ENCODE data around the gene CDH13. TPM values are rescaled to one million over a fixed set of nuclear protein-coding genes. Genes with fewer than 3 reads are reported as not detected.

The CDH13 gene
- total and polyA plus RNA-seq, 2 experiments from 2014 or later = 1.6 to 4.4 TPM

- H3K27me3 ChIP-seq (ENCODE audit: insufficient read depth) = no peaks in the 10 kb centered on the region
- no peaks in the 10 kb centered on the region; the same call in 1 of the 2 replicates for H4K20me1 ChIP-seq (replicated peaks; ENCODE audit: insufficient read depth)
- H3K36me3 ChIP-seq (ENCODE audit: insufficient read depth) = no peaks in the 10 kb centered on the region
- peaks cover 2% of the 10 kb centered on the region for H3K27me3 Mint-ChIP-seq (ENCODE audit: insufficient read depth, low read depth, poor library complexity)
- no peak overlapping the region for H2AFZ ChIP-seq
- ATAC-seq = no peak
- peaks cover 11% of the 10 kb centered on the region; the same call in 2 of the 3 replicates for H3K4me1 Mint-ChIP-seq
- no peak overlapping the region for H3K4me3 Mint-ChIP-seq
- no peak for DNase-seq (ENCODE audit: low spot score)
- H3F3A ChIP-seq (replicated peaks; ENCODE audit: low read depth) = no peaks in the 10 kb centered on the region
- H3K79me2 ChIP-seq (replicated peaks; ENCODE audit: insufficient read depth) = no peaks in the 10 kb centered on the region
- H3K9me2 ChIP-seq (ENCODE audit: insufficient read depth) = no peaks in the 10 kb centered on the region; the same call in 1 of the 2 replicates
- H3K4me2 ChIP-seq = no peak overlapping the region
- H3K4me1 ChIP-seq (ENCODE audit: insufficient read depth) = 0 out of 2 replicates have a peak, but pooled peaks cover 6% of the 10 kb centered on the region
- no peak overlapping the region for H3K4me3 ChIP-seq
- no peak overlapping the region for H3K27ac ChIP-seq (ENCODE audit: low read depth)
- no peaks in the 10 kb centered on the region; the same call in 2 of the 3 replicates for H3K36me3 Mint-ChIP-seq (ENCODE audit: low read depth)
- TF ChIP-seq JUNB (IDR thresholded peaks at IDR 0.05; ENCODE audit: unreplicated experiment) (no peak), EZH2 (IDR thresholded peaks at IDR 0.05; ENCODE audit: low read depth, unreplicated experiment) (no peak), POLR2AphosphoS5 (IDR thresholded peaks at IDR 0.05; ENCODE audit: low read depth) (no peak), ETS1 (IDR thresholded peaks at IDR 0.05) (no peak), ZNF462 (CRISPR knock-in tag; IDR thresholded peaks at IDR 0.05) (no peak), NANOG (IDR thresholded peaks at IDR 0.05; ENCODE audit: borderline replicate concordance) (no peak), REST (IDR thresholded peaks at IDR 0.05; ENCODE audit: unreplicated experiment) (no peak), STAT1 (IDR thresholded peaks at IDR 0.05; ENCODE audit: unreplicated experiment) (no peak), CTCF (conservative IDR thresholded peaks at IDR 0.05; ENCODE audit: low read depth in 2 of 2) (no peak), ZNF331 (CRISPR knock-in tag; IDR thresholded peaks at IDR 0.05; ENCODE audit: low read depth) (no peak)
- H3K27ac Mint-ChIP-seq = no peak overlapping the region
- H3K9me3 Mint-ChIP-seq = peaks cover 3% of the 10 kb centered on the region; the same call in 1 of the 3 replicates
These were observed 89.6 kb downstream of the CDH13 start for GRCh38 chr16:82716361-82716855.

Measured in GM23338 (cell line).